HG03095 (cell line): Measurements from ENCODE around the gene YOD1.
"Not testable (repeated sequence)": the region's sequence is repeated elsewhere in the genome, so short reads cannot be mapped to it uniquely, and the experiment has no call there.

Experiments used
- ATAC-seq: cut with Tn5 transposase; IDR thresholded peaks from one replicate; pipeline ENCODE4 v1.9.1; 2021; ENCODE audit warnings: moderate library complexity; ENCODE audit not compliant: unreplicated experiment

The YOD1 gene

DNA sequence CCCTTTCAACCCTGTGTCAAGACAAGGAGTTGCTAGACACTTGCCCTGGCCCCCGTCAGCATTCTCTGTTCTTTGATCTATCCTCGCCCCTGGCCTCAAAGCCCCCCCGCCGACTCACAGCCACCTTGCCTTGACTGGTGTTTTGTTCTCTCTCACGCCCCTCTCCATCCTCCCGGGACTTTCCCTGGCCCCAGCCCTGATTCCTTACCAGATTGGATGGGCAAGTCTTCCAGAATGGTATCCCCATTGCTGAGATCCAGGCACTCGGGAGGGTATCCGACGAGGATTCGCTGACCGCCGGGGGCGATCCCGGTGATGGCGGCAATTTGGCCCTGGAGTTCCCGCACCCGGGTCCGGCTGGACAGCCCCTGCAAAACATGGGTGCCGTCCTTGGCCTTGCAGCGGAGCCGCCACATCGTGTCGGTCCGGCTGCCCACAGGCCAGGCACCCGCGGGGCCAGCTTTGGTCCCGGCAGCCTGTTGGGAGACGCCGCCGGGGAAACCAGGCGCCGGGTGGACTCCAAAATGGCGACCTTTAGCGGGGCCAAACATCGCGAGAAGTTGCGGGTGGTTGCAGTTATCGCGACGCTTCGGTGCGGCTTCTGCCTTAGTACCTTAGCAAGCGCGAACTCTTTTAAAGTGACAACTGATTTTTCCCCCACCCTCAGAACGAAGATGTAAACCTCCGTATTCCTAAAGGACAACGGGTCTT is 373 bp downstream of the YOD1 start:
- ATAC-seq = peak; percentile 51

DNA sequence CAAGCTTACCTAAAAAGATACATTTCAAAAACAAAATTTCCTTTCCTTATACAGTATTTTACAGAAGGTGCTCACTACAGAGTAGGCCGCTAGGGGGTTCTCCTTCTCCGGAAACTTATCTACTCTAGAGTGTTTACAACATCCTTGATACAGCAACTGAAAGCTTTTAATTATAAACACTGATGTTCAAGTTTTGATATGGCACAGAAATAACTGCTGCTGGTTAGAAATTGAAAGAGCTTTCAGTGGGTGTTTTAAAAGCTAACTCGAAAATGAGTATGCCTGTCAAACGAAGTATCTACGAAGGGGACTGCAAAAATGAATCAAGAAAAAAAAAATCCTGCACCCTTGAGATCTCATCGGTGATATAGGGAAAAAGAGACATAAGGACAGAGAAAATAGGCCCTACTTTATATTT is 1.0 kb downstream of the YOD1 start:
- ATAC-seq = no peak

DNA sequence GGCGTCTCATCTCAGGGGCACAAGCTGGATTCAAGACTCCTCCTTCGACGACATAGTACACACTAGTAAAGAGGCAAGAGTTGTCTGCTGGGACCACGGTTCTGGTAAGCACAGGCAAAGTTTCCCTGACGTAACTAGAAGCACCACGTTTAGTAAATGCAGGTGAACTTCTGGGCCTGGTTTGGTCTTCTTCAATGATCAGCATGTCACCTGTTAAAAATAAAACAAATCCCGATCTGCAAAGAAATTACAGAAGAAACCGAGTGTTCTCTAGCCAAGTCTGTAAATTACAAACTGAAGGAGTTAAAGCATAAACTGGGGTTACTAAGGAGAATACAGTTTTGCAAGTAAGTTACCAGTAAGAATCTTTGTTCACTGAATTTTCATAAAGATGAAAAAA is 1.5 kb downstream of the YOD1 start:
- no peak for ATAC-seq

DNA sequence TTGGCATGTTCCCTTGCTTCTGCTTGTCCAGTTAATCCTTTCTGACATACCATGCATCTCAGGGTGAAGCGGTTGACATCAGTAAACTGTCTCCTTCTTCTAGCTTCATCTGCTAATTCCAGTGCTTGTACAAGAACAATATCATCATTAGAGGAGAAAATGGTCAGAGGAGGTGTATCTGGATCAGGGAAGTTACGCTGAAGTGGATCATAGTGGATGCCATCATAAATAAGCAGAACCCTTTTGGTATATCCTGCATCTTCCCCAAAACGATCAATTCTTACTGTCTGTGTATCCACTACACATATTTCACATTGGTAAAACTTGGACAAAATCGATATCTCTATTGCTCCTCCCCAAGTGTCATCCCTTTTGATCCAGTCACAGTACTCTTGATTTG is 2.0 kb downstream of the YOD1 start:
- ATAC-seq = no peak

DNA sequence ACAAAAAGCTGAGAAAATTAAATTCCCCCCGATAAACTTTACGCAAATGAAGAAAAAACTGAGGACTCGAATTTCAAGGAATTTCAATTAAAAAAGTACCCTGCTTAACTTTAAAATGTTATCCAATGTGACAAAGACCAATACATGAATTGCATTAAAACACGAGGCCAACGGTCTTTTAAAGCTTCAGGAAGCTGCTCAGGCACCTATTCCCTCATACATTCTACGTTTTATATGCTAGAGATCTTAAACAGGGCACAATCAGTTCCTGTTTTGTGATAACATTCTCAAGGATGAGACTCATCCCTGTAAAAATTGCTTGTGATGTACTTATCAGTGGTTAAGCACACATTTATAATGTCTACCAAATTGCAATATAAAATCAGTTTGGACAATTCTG is 3.0 kb downstream of the YOD1 start:
- ATAC-seq = no peak

DNA sequence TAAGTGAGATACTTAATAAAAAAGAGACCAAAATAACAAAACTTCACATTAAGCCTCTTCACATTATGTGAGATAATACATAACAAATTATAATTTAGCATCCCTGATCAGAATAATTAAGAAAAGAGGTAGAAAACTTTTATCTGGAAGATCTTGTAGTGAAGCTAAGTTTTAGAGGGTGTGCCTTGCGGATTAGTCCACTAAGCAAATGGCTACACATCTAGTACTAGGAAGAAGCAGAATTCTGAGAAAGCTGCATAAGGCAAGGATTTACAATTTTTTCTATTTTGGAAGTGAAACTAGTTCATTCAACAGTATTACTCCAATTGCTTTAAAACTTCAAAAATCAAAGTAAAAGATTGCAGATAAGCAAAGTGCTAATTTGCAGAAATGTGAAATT is 3.5 kb downstream of the YOD1 start:
- ATAC-seq = no peak

DNA sequence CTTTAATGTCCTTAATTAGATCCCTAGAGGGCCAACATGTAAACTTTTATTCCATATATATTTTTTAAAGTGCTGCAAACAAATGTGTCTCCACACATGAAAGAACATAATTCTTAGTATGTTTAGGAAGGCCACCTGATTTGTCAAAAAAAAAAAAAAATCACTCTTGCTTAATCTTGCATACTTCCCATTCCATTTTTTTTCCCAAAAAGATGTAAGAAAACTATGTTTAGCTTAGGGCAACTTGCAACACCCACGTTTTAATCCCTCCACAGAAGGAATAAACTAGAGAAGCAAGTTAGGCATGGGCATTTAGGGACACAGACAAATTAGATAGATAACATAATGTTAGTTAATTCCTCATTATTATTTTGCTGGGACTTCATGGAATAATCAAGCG is 5.6 kb downstream of the YOD1 start:
- no peak for ATAC-seq

DNA sequence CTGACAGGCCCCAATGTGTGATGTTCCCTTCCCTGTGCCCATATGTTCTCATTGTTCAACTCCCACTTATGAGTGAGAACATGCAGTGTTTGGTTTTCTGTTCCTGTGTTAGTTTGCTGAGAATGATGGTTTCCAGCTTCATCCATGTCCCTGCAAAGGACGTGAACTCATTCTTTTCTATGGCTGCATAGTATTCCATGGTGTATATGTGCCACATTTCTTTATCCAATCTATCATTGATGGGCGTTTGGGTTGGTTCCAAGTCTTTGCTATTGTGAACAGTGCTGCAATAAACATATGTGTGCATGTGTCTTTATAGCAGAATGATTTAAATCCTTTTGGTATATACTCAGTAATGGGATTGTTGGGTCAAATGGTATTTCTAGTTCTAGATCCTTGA is 9.6 kb downstream of the YOD1 start:
- ATAC-seq = not testable (repeated sequence)

DNA sequence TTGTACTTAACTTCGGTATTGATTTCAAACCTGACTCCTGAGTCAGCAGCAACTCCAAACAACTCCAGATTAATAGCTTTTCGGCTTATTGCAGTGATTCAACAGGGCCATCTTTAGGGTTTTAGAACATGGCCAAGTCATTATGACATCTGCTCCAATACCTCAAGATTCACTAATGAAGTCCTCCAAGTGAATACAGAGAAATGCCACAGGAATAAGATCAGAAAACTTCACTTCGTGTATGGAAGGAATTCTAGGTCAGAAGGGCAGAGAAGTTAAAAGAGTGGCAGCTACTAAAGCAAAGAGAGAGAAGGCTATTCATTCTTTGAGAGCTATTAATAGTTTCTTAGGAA is 10.9 kb downstream of the YOD1 start:
- ATAC-seq = no peak

DNA sequence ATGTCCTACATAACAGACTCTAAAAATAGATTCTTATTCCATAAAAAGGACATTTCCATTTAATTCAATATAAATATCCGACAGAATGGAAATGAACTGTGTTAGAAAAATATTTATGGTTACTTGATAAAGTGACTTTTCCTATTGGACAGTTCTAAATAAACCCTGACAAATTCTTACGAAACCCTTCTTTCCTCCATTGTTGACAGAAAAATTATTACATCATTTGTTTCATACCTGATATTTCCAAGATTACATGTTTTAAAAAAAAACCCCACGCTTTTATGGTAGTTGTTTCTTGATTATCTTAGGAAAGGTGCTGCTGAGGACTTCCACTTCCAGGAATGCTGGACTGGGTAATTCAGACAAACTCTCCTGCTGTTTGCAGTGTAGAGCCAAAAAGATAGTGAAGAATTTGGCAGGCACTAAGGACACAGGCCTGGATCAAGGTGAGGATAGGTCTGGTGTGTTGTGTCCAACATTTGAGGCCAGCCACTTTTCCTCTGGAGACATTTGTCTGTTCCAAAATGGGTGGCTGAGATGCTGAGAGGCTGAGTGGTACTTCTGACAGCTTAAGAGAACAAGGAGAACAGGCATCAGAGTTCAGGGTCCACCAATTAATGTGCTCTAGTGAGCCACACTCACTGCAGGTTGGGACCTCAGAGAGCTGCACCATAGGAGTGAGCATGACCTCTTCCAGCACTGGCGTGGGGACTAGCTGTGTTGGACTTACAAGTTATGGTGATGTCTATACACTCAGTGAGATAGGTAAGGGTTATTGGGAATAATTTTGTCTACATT is 11.4 kb downstream of the YOD1 start:
- ATAC-seq = no peak

DNA sequence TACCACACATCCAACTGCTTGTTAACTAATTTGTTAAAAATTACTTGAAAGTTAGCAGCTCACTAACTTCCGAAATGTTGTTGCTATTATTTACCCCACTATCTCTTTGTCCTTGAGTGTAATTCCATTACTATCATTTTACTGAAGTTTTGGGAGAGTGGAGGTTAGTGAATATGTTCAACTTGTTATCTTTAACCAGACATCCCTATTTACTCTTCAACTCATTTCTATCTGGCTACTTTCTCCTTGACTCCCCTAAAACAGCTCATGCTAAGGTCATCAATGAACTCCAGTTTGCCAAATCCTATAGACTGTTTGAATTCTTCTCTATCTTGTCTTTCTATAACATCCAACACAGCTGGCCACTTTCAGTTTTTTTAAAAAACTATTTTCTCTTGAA is 14.1 kb downstream of the YOD1 start:
- no peak for ATAC-seq

DNA sequence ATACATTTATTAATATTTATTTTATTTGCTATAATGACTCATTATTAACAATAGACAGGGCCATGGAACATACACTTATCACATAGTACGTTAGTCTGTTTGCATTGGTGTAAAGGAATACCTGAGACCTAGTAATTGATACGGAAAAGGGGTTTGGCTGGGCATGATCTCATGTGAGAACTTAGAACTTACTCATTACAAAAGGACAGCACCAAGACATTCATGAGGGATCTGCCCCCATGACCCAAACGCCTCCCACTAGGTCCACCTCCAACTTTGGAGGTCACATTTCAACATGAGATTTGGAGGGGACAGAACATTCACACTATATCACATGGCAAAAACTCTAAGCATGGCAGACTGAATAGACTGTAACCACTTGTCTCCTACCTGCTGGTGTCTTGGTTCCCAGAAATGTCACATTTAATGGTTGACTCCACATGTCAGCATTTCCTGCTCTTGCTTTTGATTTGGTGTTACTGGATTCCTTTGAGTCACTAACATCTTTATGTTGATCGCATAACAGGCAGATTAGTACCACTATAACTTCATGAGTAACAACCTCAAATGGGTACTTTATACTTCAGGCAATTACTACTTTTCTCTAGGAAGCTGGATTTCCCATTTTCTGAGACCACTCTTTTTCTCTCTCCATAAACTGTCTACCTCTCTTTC is 15.0 kb downstream of the YOD1 start:
- ATAC-seq = no peak

DNA sequence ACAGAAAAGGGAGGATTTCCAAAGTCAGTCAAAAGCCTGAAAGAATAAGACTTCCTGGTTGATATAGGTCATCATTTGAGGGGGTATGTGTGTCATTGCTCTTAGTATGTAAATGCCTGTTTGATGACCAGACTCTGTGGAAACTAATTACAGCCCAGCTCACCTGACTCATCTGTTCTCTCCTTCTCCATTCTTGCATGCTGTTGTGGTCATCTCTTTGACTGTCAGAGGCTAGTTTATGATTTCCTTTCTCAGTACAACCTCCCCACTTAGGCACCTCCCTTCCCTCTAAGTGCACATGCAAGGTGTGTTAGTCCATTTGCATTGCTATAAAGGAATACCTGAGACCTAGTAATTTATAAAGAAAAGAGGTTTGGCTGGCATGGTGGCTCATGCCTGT is 16.0 kb downstream of the YOD1 start:
- ATAC-seq = no peak

DNA sequence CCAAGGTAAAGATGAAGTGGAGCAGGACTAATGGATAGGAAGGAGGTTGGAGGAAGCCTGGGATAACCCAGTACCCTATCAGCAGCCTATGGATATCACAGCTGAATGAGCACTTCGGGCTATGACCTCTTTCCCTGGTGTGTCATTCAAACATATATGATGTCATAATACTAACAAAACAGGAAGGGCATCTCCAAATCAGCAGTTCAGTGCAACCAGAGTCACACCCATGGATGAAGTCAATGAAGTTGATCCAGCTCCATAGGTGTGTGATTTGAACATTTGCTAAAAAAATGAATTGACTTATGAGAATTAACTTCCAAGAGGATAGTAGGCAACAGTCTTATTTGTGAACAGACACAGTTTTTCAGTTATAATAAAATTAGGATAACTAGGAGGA is 16.8 kb downstream of the YOD1 start:
- no peak for ATAC-seq

DNA sequence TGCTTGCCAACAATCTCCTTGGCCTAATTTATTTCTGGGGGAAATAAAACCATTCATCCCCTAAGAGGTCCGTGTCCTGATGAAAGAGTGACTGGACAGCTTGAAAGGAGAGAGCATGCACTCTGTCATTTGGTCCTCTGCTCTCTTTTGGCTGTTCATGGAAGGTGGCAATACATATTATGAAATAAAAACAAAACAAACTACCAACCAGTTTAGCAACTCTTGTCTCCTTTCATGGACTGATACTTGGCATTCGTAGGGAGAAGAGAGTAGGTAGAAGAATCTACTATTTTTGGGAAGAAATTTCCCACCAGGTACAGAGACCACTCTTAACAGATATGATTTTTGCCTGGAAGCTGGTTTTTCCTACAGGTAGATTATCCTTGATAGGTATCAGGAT is 17.7 kb downstream of the YOD1 start:
- no peak for ATAC-seq

DNA sequence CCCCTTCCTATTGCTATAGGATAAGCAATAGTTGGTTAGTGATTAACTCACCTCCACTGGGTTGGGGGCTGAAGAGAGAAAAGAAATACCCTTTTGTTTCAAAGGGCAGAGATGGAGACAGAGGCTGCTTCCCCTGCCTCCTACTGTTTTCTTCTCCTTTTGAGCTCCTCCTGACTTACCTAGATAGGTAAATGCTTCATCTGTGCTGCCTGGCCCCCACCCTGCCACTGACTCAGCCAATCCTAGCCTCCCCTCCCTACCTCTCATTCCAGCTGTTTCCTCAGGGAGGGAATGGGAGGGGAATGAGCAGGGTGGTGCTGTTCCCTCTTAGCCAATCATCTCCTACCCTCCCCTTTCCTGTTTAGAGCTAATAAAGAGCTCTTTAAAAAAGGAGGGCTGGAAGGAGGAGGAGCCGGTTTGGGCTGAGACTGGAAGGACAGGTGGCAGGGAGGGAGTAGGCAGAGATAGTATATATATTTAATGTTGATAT is 18.4 kb downstream of the YOD1 start, which contains the start of gene C1orf116:
Gene C1orf116, minus strand, starts transcription at position 229 of the 490 bp plus-strand sequence. CDS start 5,158 bp downstream, outside the sequence.
- ATAC-seq = no peak

DNA sequence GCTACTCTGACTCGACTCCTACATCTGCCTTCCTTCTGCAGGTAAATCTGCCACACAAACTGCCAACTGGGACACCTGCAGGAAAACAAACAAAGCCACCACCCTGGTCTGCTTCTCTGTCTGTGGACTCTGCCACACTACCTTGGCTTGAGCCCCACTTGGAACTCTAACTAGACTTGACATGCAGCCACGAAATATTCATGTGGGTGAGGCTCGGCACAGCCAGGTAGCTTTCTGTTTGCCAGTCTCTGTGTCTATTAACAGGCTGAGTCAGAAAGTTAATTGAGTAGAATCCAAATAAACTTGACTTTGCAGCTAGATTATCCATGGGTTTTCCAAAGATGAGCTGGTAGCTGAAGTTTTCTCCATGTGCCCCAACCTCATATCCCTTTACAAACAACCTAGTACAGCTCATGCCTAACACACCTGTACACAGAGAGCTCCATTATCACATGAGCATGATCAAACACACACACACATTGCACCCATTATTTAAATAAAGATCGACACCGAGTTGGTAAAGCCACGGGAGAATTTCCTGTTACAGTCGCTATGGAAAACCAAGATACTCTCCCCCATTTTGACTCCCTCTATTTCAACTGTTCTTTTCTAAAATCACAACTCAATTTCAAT is 19.3 kb downstream of the YOD1 start:
- no peak for ATAC-seq

DNA sequence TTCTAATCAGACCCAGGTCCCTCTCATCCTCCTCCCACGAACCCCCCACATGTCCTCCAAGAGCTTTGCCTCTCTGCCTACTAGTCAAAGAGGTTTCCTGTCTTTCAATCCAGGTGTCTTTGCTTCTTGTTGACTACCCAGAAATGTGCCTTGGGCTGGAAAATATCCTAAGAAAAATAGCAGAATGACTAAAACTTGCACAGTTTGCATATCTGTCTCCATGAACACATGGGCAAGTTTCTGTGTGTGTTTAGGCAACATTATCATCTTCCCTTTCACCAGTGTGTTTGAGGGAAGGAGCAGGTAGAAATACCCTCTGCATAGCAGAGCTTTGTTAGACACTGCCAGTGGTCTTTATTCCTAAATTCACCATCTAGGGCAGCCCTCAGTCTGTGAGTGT is 20.0 kb downstream of the YOD1 start:
- no peak for ATAC-seq

DNA sequence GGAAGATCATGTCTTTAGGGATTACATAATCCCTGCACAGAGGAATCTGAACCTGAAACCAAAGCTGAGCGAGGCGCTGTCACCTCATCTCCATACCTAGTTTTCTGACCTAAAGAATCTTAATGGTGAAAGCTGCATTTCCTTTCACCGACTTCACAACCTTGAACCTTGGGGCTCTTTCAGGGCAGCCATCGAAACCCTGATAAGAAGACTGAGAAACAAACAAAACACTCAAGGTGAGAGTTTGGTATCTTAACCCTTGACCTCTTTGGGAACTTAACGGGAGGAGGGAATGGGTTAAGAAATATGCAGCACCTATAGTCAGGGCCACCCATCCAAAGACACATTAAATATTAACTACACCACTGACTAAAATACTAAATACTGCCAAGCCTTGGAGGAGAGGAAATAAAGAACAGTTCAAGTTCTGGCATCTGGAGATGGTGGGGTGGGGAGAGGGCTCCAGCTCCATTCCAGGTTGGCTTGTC is 20.4 kb downstream of the YOD1 start:
- ATAC-seq = no peak

DNA sequence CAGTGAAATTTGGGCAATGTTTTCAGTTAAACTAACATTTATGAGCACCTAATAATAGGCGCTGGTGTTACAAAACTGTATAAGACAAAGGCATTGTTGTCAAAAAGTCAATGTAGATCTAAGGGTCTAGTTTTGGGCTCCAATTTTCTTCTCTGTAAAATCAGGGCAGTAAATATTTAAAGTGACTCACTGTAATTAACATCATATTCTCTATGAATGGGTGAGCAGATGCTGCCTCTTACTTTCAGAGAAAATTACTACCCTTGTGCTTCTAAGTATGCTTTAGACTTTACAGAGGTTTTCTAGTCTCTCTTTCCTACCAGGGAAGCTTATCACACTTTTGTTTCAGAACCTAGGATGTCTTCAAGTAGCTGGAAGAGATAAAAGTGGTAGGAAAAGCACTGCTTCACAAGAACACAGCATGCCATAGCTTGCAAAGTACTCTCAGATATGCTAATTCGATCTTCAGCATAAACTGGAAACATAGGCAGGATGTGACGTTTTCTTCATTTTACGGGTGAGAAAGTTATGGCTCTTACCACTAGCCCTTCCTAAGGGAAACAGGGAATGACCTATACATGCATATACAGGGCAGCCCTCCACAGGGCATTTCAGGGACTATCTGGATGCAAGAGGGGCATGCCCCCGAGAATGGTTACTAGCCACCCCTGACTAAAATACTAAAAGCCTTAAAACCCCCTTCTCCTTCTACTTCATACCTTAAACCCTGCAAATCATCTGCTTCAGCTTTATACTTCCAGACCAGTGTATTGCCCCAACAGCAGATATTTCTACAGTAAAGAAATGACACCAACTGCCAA is 21.1 kb downstream of the YOD1 start:
- no peak for ATAC-seq
